HCT116 (cell line): ENCODE results near the gene BOLA3.

Source experiments
- CTCF ChIP-seq, 3 experiments: fragments of 200-600 bp in 1 of 3; sonication (generic) in 1 of 3; IDR thresholded peaks in 2 of 3; conservative IDR thresholded peaks in 1 of 3; 2 replicates each; pipeline ENCODE4 v1.5.1; 2012 to 2017; ENCODE audit warnings: low read depth in 2 of 3, low read length in 2 of 3, antibody characterized with exemption in 1 of 3, borderline replicate concordance in 1 of 3, control low read depth in 1 of 3, mild to moderate bottlenecking in 1 of 3, mixed read lengths in 1 of 3, mixed run types in 1 of 3, moderate library complexity in 1 of 3; ENCODE audit not compliant: insufficient read depth in 1 of 3
- EGR1 ChIP-seq: IDR thresholded peaks from 2 replicates; pipeline ENCODE4 v1.6.1; 2012; ENCODE audit warnings: low read depth
- EZH2phosphoT487 ChIP-seq: fragments of 200-600 bp; IDR thresholded peaks from 2 replicates; pipeline ENCODE4 v1.6.1; 2018; ENCODE audit warnings: antibody characterized with exemption, borderline replicate concordance
- FOSL1 ChIP-seq: IDR thresholded peaks from 2 replicates; pipeline ENCODE4 v1.6.1; 2012; ENCODE audit warnings: low read depth
- MAX ChIP-seq: IDR thresholded peaks from 2 replicates; pipeline ENCODE4 v1.6.1; 2012
- POLR2A ChIP-seq: IDR thresholded peaks from 2 replicates; pipeline ENCODE4 v1.7.0; 2011; ENCODE audit warnings: borderline replicate concordance; ENCODE audit not compliant: insufficient read depth, insufficient read length; ENCODE audit errors: extremely low read depth
- POLR2AphosphoS5 ChIP-seq: IDR thresholded peaks from 2 replicates; pipeline ENCODE4 v1.6.1; 2011; ENCODE audit warnings: mild to moderate bottlenecking, low read depth, low read length, moderate library complexity
- RAD21 ChIP-seq: IDR thresholded peaks from 2 replicates; pipeline ENCODE4 v1.6.1; 2012; ENCODE audit warnings: low read depth, mild to moderate bottlenecking
- REST ChIP-seq: IDR thresholded peaks from 2 replicates; pipeline ENCODE4 v1.6.1; 2012; ENCODE audit warnings: low read depth
- SIN3A ChIP-seq: IDR thresholded peaks from 2 replicates; pipeline ENCODE4 v1.6.1; 2012; ENCODE audit warnings: low read depth
- ZFX ChIP-seq: fragments of 450-650 bp; IDR thresholded peaks from 2 replicates; pipeline ENCODE4 v1.6.1; 2017

DNA sequence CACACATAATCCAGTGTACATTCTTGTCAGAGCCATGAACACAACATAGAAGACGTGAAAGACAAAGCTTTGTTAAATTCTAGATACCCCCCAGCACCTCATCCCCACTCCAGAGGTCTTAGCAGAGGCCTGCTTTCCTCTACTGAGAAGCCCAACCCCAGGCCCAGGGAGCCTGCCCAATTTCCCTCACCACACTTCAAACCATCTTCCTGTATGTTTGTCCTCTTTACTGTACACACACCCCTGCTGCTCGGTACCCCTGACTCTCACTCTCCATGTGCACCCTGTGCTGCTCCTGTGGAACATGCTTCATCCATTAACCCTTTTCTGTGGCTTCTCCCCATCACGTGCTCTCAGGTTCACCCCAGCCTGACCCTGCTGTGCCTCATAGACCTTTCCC is 37.2 kb downstream of the BOLA3 start:
- TF ChIP-seq CTCF (IDR thresholded peaks at IDR 0.05 in 2 of 3, conservative IDR thresholded peaks at IDR 0.05 in 1 of 3; ENCODE audit: borderline replicate concordance in 1 of 3, insufficient read depth in 1 of 3, low read depth in 2 of 3, low read length in 2 of 3) (no peak), FOSL1 (no peak), EZH2phosphoT487 (no peak), SIN3A (no peak), RAD21 (no peak), EGR1 (no peak), REST (no peak), MAX (no peak), ZFX (no peak), POLR2AphosphoS5 (0 out of 2 replicates have a peak, but pooled peaks have one; percentile 7), POLR2A (no peak)
